H9 (cell line): ENCODE results near the gene MAPT. TPM values are rescaled to one million over a fixed set of nuclear protein-coding genes. Genes with fewer than 3 reads are reported as not detected.
"Not testable (repeated sequence)": the region's sequence is repeated elsewhere in the genome, so short reads cannot be mapped to it uniquely, and the experiment has no call there.

ENCODE experiments used
- DNase-seq: peaks from one replicate; pipeline ENCODE4 v3.0.0-alpha.2; 2017
- H2AFZ ChIP-seq: one replicate; pipeline ENCODE4 v1.6.1; 2013; ENCODE audit warnings: mild to moderate bottlenecking, low read length, control low read depth, moderate library complexity
- H2AK5ac ChIP-seq: 2 replicates; pipeline ENCODE4 v1.6.1; 2013; ENCODE audit warnings: low read length, control low read depth, mixed read lengths; ENCODE audit not compliant: insufficient read length
- H2BK120ac ChIP-seq: one replicate; pipeline ENCODE4 v1.6.1; 2013; ENCODE audit warnings: low read depth, mild to moderate bottlenecking, low read length, control low read depth, inconsistent platforms; ENCODE audit not compliant: poor library complexity, severe bottlenecking
- H2BK12ac ChIP-seq: 2 replicates; pipeline ENCODE4 v1.6.1; 2013; ENCODE audit warnings: low read length, control low read depth, mixed read lengths, low read depth; ENCODE audit not compliant: insufficient read length
- H2BK15ac ChIP-seq: 2 replicates; pipeline ENCODE4 v1.6.1; 2013; ENCODE audit warnings: low read depth, low read length, control low read depth
- H2BK20ac ChIP-seq: one replicate; pipeline ENCODE4 v1.6.1; 2013; ENCODE audit warnings: low read depth, mild to moderate bottlenecking, low read length, control low read depth, inconsistent platforms; ENCODE audit not compliant: poor library complexity, severe bottlenecking
- H2BK5ac ChIP-seq: 2 replicates; pipeline ENCODE4 v1.6.1; 2013; ENCODE audit warnings: low read length, control low read depth, mixed read lengths; ENCODE audit not compliant: insufficient read length
- H3K14ac ChIP-seq: 2 replicates; pipeline ENCODE4 v1.6.1; 2013; ENCODE audit warnings: low read length, control low read depth; ENCODE audit not compliant: insufficient read depth
- H3K18ac ChIP-seq: 2 replicates; pipeline ENCODE4 v1.6.1; 2013; ENCODE audit warnings: low read depth, mild to moderate bottlenecking, mixed read lengths, low read length, control low read depth; ENCODE audit not compliant: insufficient read length
- H3K23ac ChIP-seq: 2 replicates; pipeline ENCODE4 v1.6.1; 2013; ENCODE audit warnings: low read length, control low read depth, mixed read lengths, low read depth; ENCODE audit not compliant: insufficient read length
- H3K23me2 ChIP-seq: 2 replicates; pipeline ENCODE4 v1.6.1; 2013; ENCODE audit warnings: low read depth, mild to moderate bottlenecking, mixed read lengths, low read length, control low read depth; ENCODE audit not compliant: insufficient read length, poor library complexity, severe bottlenecking
- H3K27ac ChIP-seq: 2 replicates; pipeline ENCODE4 v1.5.1; 2013; ENCODE audit warnings: low read length, control low read depth, mixed read lengths, low read depth; ENCODE audit not compliant: insufficient read length
- H3K27me3 ChIP-seq: 2 replicates; pipeline ENCODE4 v1.6.1; 2013; ENCODE audit warnings: low read length, control low read depth, inconsistent platforms; ENCODE audit not compliant: insufficient read depth
- H3K4ac ChIP-seq: 2 replicates; pipeline ENCODE4 v1.6.1; 2013; ENCODE audit warnings: low read depth, mild to moderate bottlenecking, control low read depth, inconsistent platforms, low read length, moderate library complexity
- H3K4me1 ChIP-seq: 2 replicates; pipeline ENCODE4 v1.6.1; 2013; ENCODE audit warnings: low read length, control low read depth, inconsistent platforms; ENCODE audit not compliant: insufficient read depth
- H3K4me2 ChIP-seq: 2 replicates; pipeline ENCODE4 v1.6.1; 2013; ENCODE audit warnings: low read length, control low read depth, mixed read lengths; ENCODE audit not compliant: insufficient read length, insufficient read depth
- H3K56ac ChIP-seq: 2 replicates; pipeline ENCODE4 v1.6.1; 2013; ENCODE audit warnings: low read depth, mild to moderate bottlenecking, mixed read lengths, low read length, control low read depth; ENCODE audit not compliant: insufficient read length
- H3K79me1 ChIP-seq: 2 replicates; pipeline ENCODE4 v1.6.1; 2013; ENCODE audit warnings: low read depth, mild to moderate bottlenecking, moderate library complexity, low read length, control low read depth, inconsistent platforms; ENCODE audit not compliant: insufficient read depth, poor library complexity, severe bottlenecking
- H3K79me2 ChIP-seq: 2 replicates; pipeline ENCODE4 v1.6.1; 2013; ENCODE audit warnings: low read length, control low read depth, inconsistent platforms; ENCODE audit not compliant: insufficient read depth
- H3K9ac ChIP-seq: 2 replicates; pipeline ENCODE4 v1.6.1; 2013; ENCODE audit warnings: low read length, control low read depth, mixed read lengths; ENCODE audit not compliant: insufficient read length; ENCODE audit errors: extremely low read depth
- H3K9me3 ChIP-seq: one replicate; pipeline ENCODE4 v1.6.1; 2013; ENCODE audit warnings: low read depth, low read length, inconsistent platforms; ENCODE audit not compliant: control insufficient read depth
- H3T11ph ChIP-seq: one replicate; pipeline ENCODE4 v1.6.1; 2013; ENCODE audit warnings: mild to moderate bottlenecking, low read length, control low read depth, inconsistent platforms
- H4K20me1 ChIP-seq: one replicate; pipeline ENCODE4 v1.6.1; 2013; ENCODE audit not compliant: control insufficient read depth, insufficient read length, insufficient read depth
- H4K5ac ChIP-seq: 2 replicates; pipeline ENCODE4 v1.6.1; 2013; ENCODE audit warnings: low read depth, mild to moderate bottlenecking, mixed read lengths, low read length, control low read depth; ENCODE audit not compliant: insufficient read length
- H4K8ac ChIP-seq: replicated peaks from 2 replicates; pipeline ENCODE4 v1.6.1; 2013; ENCODE audit warnings: low read length, control low read depth, mixed read lengths, low read depth; ENCODE audit not compliant: insufficient read length
- H4K91ac ChIP-seq: 2 replicates; pipeline ENCODE4 v1.6.1; 2013; ENCODE audit warnings: low read depth, mild to moderate bottlenecking, moderate library complexity, mixed read lengths, low read length, control low read depth; ENCODE audit not compliant: insufficient read length
- H3K27ac Mint-ChIP-seq, 3 experiments: 2 replicates in 2 of 3; 3 replicates in 1 of 3; pipeline ENCODE4 v1.8.0; 2020 to 2021; ENCODE audit warnings: mixed read lengths in 3 of 3, mild to moderate bottlenecking in 1 of 3, moderate library complexity in 1 of 3
- H3K27me3 Mint-ChIP-seq: 2 replicates; pipeline ENCODE4 v1.8.0; 2021; ENCODE audit warnings: low read depth, mild to moderate bottlenecking, moderate library complexity, mixed read lengths
- H3K36me3 Mint-ChIP-seq, 3 experiments: 2 replicates in 2 of 3; 3 replicates in 1 of 3; pipeline ENCODE4 v1.8.0; 2020 to 2021; ENCODE audit warnings: low read depth in 3 of 3, mixed read lengths in 3 of 3; ENCODE audit not compliant: insufficient read depth in 1 of 3
- H3K4me1 Mint-ChIP-seq, 2 experiments: 2 replicates each; pipeline ENCODE4 v1.8.0; 2020; ENCODE audit warnings: mixed read lengths in 2 of 2
- H3K4me3 Mint-ChIP-seq, 2 experiments: 2 replicates in 1 of 2; 3 replicates in 1 of 2; pipeline ENCODE4 v1.8.0; 2020 to 2021; ENCODE audit warnings: mild to moderate bottlenecking in 2 of 2, mixed read lengths in 2 of 2, moderate library complexity in 1 of 2
- H3K9me3 Mint-ChIP-seq, 2 experiments: 2 replicates in 1 of 2; 3 replicates in 1 of 2; pipeline ENCODE4 v1.8.0; 2020; ENCODE audit warnings: mild to moderate bottlenecking in 2 of 2, mixed read lengths in 2 of 2, moderate library complexity in 1 of 2
- CTCF ChIP-seq: fragments of 200-600 bp; sonication (generic); conservative IDR thresholded peaks from 3 replicates; pipeline ENCODE4 v1.8.0; 2021; ENCODE audit warnings: antibody characterized with exemption, mild to moderate bottlenecking
- WGBS: extraction: QIAGEN DNeasy Blood & Tissue Kit; methylation state at CpG from one replicate; pipeline ENCODE4 v1.1.7; 2013; ENCODE audit warnings: missing lambda C conversion rate, low lambda C conversion rate, mixed read lengths; ENCODE audit not compliant: insufficient read length; ENCODE audit errors: extremely low coverage; 5-methylcytosine and 5-hydroxymethylcytosine counted together
- total RNA-seq: library from RNA; stranded (reverse); gene quantifications from 2 replicates; pipeline ENCODE4 v1.2.1, GENCODE V29; 2021

Gene MAPT
- total RNA-seq, 1 experiment from 2014 or later, result 1.6 TPM

- no peaks in the 10 kb centered on the region for H3K27me3 ChIP-seq
- no peak overlapping the region for H3K14ac ChIP-seq
- no peak overlapping the region for H3K23ac ChIP-seq
- DNase-seq, result no peak
- Mint-ChIP-seq H3K27me3 (peaks cover 33% of the 10 kb centered on the region), H3K9me3 (peaks cover 8 to 12% of the 10 kb centered on the region in 2 experiments), H3K4me3 (no peak overlapping the region), H3K36me3 (peaks cover 0 to 10% (median 6%) of the 10 kb centered on the region in 3 experiments; a peak in 3 of 7 replicates), H3K4me1 (peaks cover 8 to 11% of the 10 kb centered on the region in 2 experiments), H3K27ac (no peak overlapping the region)
- no peak overlapping the region for H4K91ac ChIP-seq
- H3K27ac ChIP-seq, result no peak overlapping the region
- no peak overlapping the region for H4K8ac ChIP-seq
- no peaks in the 10 kb centered on the region; the same call in 1 of the 2 replicates for H3K4me1 ChIP-seq
- H4K20me1 ChIP-seq, result no peaks in the 10 kb centered on the region
- H3K4me2 ChIP-seq, result no peak overlapping the region
- H3K79me2 ChIP-seq, result no peaks in the 10 kb centered on the region
- no peak for TF ChIP-seq CTCF
- H3K9ac ChIP-seq, result no peak overlapping the region
- no peak overlapping the region for H3K4ac ChIP-seq
- no peak overlapping the region for H2AK5ac ChIP-seq
- H2BK15ac ChIP-seq, result no peak overlapping the region
- no peak overlapping the region for H2BK5ac ChIP-seq
- no peak overlapping the region for H3K18ac ChIP-seq
- H3K79me1 ChIP-seq, result no peaks in the 10 kb centered on the region
- no peaks in the 10 kb centered on the region for H3K23me2 ChIP-seq
- no peak overlapping the region for H2BK12ac ChIP-seq
- no peak overlapping the region for H2AFZ ChIP-seq
- H2BK20ac ChIP-seq, result no peak overlapping the region
- H3K56ac ChIP-seq, result no peak overlapping the region
- H3T11ph ChIP-seq, result no peak overlapping the region
- no peak overlapping the region for H2BK120ac ChIP-seq
- H3K9me3 ChIP-seq, result no peaks in the 10 kb centered on the region
- no peak overlapping the region for H4K5ac ChIP-seq
Measured at GRCh38 chr17:45912319-45912718, 18.0 kb downstream of the MAPT start.

- not testable (repeated sequence) for H3K56ac ChIP-seq, H3K4me1 Mint-ChIP-seq, H4K5ac ChIP-seq, H3K79me2 ChIP-seq, H3K18ac ChIP-seq, H4K20me1 ChIP-seq, H3K23me2 ChIP-seq, H3K4me2 ChIP-seq, H3K27ac ChIP-seq, H3K4me3 Mint-ChIP-seq, H2BK15ac ChIP-seq, H4K91ac ChIP-seq, H3K4ac ChIP-seq, H3K9me3 ChIP-seq, H3K9ac ChIP-seq, H3K79me1 ChIP-seq, H2BK20ac ChIP-seq, H2BK12ac ChIP-seq, H3K23ac ChIP-seq, H2BK120ac ChIP-seq, H2BK5ac ChIP-seq, DNase-seq, H3K27me3 ChIP-seq, H3K4me1 ChIP-seq, H3K36me3 Mint-ChIP-seq, H4K8ac ChIP-seq, H2AK5ac ChIP-seq, H2AFZ ChIP-seq, H3K14ac ChIP-seq, H3K27ac Mint-ChIP-seq, H3T11ph ChIP-seq
- WGBS, result no CpG with 5 or more reads among the region's 5 CpGs
- Mint-ChIP-seq H3K27me3 (peaks cover 33% of the 10 kb centered on the region), H3K9me3 (peaks cover 8 to 12% of the 10 kb centered on the region in 2 experiments)
Measured at GRCh38 chr17:45913030-45913429, 18.7 kb downstream of the MAPT start.
